Esophagus squamous epithelium (tissue), 4 donors: ENCODE measurements around the gene ABHD12B.

Experiments
- POLR2A ChIP-seq, 4 donors: fragments of 450-650 bp; IDR thresholded peaks; one replicate each; pipeline ENCODE4 v1.6.1; 2017; ENCODE audit warnings: antibody characterized with exemption in 4 of 4, mild to moderate bottlenecking in 4 of 4, moderate library complexity in 3 of 4
- TF ChIP-seq, protein P1 (sequence below), 6 experiments: fragments of 450-650 bp in 4 of 6; fragments of 200-600 bp in 2 of 6; sonication (generic) in 2 of 6; IDR thresholded peaks; one replicate each; pipeline ENCODE4 v1.5.1; 2016 to 2019; ENCODE audit warnings: antibody characterized with exemption in 6 of 6, mild to moderate bottlenecking in 4 of 6, moderate library complexity in 4 of 6

DNA sequence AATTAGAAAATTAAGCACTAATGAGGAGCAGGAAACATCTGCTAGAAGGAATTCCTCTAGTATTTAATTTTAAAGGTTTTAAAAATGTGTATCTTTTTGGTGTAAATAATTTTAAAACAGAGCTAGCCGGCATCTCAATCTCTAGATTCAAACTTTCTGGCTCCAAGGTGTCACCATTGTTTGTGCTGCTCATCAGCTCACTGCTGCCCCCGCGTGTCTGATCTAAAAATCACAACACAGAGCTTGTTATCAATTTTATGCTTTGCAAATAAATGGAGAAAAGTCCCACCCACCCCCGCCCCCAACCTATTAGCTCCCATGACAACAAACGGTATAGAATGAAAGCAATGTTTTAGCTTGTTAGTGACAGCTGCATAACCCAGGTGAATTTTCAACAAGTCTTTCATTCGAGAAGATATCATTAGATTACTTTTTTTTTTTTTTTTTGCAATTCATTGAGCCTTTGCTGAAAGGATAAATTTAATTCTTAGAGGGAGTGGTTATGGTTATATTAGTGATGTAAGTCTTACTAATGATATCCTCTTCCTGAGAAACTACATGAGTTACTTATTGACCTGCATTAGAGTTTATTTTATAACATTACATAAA is 11.3 kb upstream of the ABHD12B start:
- TF ChIP-seq, protein P1, sequence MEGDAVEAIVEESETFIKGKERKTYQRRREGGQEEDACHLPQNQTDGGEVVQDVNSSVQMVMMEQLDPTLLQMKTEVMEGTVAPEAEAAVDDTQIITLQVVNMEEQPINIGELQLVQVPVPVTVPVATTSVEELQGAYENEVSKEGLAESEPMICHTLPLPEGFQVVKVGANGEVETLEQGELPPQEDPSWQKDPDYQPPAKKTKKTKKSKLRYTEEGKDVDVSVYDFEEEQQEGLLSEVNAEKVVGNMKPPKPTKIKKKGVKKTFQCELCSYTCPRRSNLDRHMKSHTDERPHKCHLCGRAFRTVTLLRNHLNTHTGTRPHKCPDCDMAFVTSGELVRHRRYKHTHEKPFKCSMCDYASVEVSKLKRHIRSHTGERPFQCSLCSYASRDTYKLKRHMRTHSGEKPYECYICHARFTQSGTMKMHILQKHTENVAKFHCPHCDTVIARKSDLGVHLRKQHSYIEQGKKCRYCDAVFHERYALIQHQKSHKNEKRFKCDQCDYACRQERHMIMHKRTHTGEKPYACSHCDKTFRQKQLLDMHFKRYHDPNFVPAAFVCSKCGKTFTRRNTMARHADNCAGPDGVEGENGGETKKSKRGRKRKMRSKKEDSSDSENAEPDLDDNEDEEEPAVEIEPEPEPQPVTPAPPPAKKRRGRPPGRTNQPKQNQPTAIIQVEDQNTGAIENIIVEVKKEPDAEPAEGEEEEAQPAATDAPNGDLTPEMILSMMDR (IDR thresholded peaks at IDR 0.05) = peak; percentile 56 to 77 (median 66)
- TF ChIP-seq POLR2A (IDR thresholded peaks at IDR 0.05) = no peak
